Measurements from ENCODE around the gene UPB1.

Gene UPB1
- total RNA-seq = 0.06 to 1.9 (median 0.60) reads per million in 9 experiments

GRCh38 chr22:24494528-24495364, at the start of gene UPB1:
Gene UPB1 (plus strand): TSS chr22:24495332. CDS start chr22:24495404, 72 bp downstream.
- no peak for ATAC-seq (replicated peaks)

GRCh38 chr22:24445481-24446259, 49.5 kb upstream of the UPB1 start:
- no peaks in the 10 kb centered on the region for H3K9me3 Mint-ChIP-seq
- H3K4me1 Mint-ChIP-seq (ENCODE audit: low read depth in 2 of 2) = peaks cover 15 to 17% of the 10 kb centered on the region in 2 donors
- DNase-seq (no peak), ATAC-seq (replicated peaks) (no peak)
- no peaks in the 10 kb centered on the region for H3K27me3 Mint-ChIP-seq
- H3K36me3 Mint-ChIP-seq (ENCODE audit: insufficient read depth) = peaks cover 40% of the 10 kb centered on the region
- H3K4me3 Mint-ChIP-seq = no peak overlapping the region
- H3K27ac Mint-ChIP-seq = peak overlapping the region; percentile 16 to 31

More at GRCh38 chr22:24494528-24495364, at the start of gene UPB1:
- Mint-ChIP-seq H3K9me3 (no peaks in the 10 kb centered on the region), H3K4me3 (no peak within 1 kb of the TSS), H3K27me3 (no peaks in the 10 kb centered on the region), H3K27ac (no peak within 1 kb of the TSS), H3K4me1 (ENCODE audit: low read depth in 2 of 2) (peaks cover 0 to 4% of the 10 kb centered on the region in 2 donors), H3K36me3 (ENCODE audit: insufficient read depth) (no peaks in the 10 kb centered on the region)
- no peak for DNase-seq

- DNase-seq (no peak), ATAC-seq (replicated peaks) (no peak)
- H3K4me3 Mint-ChIP-seq = no peak overlapping the region
- peaks cover 10 to 11% of the 10 kb centered on the region in 2 donors for H3K4me1 Mint-ChIP-seq (ENCODE audit: low read depth in 2 of 2)
- peak overlapping the region in 1 of 2 donors; percentile 31 for H3K27ac Mint-ChIP-seq
- no peaks in the 10 kb centered on the region for H3K9me3 Mint-ChIP-seq
- no peaks in the 10 kb centered on the region for H3K27me3 Mint-ChIP-seq
- peaks cover 38% of the 10 kb centered on the region for H3K36me3 Mint-ChIP-seq (ENCODE audit: insufficient read depth)
Observed at GRCh38 chr22:24446260-24446611, 48.9 kb upstream of the UPB1 start.

- Mint-ChIP-seq H3K4me1 (ENCODE audit: low read depth in 2 of 2) (peaks cover 4 to 6% of the 10 kb centered on the region in 2 donors), H3K27ac (no peak overlapping the region), H3K27me3 (no peaks in the 10 kb centered on the region), H3K4me3 (no peak overlapping the region), H3K36me3 (ENCODE audit: insufficient read depth) (peaks cover 4% of the 10 kb centered on the region), H3K9me3 (no peaks in the 10 kb centered on the region)
- DNase-seq = no peak
- ATAC-seq (replicated peaks) = no peak
Observed at GRCh38 chr22:24450610-24451009, 44.5 kb upstream of the UPB1 start.

DNA sequence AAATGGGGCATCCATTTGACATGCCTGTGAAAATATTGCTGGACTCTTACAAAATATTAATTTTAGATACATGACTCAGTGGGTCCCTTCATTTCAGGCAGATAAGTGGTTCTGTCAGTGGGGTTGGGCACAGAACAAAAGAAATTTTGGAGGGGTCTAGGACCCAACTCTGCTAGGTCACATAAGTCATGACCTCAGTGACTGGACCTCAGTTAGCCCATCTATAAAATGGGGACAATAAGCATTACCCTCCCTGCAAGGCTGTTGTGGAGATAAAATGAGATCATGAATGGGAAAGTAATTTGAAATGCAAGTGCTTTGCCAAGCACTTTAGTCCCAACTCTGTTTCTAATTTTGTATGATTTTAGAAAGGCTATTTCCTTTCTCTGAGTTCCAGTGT, 44.0 kb upstream of the UPB1 start:
- H3K9me3 Mint-ChIP-seq = no peaks in the 10 kb centered on the region
- no peaks in the 10 kb centered on the region for H3K36me3 Mint-ChIP-seq (ENCODE audit: insufficient read depth)
- no peaks in the 10 kb centered on the region for H3K27me3 Mint-ChIP-seq
- H3K4me1 Mint-ChIP-seq (ENCODE audit: low read depth in 2 of 2) = peaks cover 4 to 6% of the 10 kb centered on the region in 2 donors
- ATAC-seq (replicated peaks) = no peak
- no peak overlapping the region for H3K27ac Mint-ChIP-seq
- DNase-seq = no peak
- no peak overlapping the region for H3K4me3 Mint-ChIP-seq

DNA sequence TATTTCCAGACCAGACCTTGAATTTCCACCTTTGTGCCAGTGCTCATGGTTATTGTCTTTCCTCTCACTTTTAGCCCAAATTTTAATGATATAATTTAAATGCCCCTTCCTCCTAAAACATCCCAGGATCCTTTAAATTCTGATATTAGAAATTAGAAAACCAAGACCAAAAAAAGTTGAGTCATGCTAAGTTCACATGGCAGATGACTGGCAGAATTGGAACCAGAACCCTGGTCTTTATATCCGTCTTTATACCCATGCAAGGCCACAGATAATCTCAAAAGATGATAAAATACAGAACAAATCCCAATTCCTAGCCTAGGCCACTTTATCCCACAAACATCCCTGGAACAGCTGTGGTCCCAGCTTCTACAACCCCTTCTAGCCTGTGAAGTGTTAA, 41.3 kb upstream of the UPB1 start:
- H3K36me3 Mint-ChIP-seq (ENCODE audit: insufficient read depth) = no peaks in the 10 kb centered on the region
- H3K27me3 Mint-ChIP-seq = no peaks in the 10 kb centered on the region
- no peak overlapping the region for H3K4me3 Mint-ChIP-seq
- DNase-seq = no peak
- H3K27ac Mint-ChIP-seq = no peak overlapping the region
- H3K4me1 Mint-ChIP-seq (ENCODE audit: low read depth in 2 of 2) = peaks cover 0 to 3% of the 10 kb centered on the region in 2 donors
- ATAC-seq (replicated peaks) = no peak
- no peaks in the 10 kb centered on the region for H3K9me3 Mint-ChIP-seq

DNA sequence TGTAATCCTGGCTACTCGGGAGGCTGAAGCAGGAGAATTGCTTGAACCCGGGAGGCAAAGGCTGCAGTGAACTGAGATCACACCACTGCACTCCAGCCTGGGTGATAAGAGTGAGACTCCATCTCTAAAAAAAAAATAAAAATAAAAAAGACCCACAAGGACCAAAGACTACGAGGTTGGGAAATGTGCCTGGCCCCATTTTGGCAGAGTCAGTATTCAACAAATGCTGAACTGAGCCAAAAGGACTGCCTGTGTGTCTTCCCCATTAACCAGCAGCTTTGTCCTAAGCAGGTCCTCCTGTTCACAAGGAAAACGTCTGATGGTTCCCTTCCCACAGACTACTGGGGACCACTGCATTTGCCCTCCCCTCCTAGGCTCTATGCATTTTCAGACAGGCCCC, 40.1 kb upstream of the UPB1 start:
- Mint-ChIP-seq H3K4me1 (ENCODE audit: low read depth in 2 of 2) (no peaks in the 10 kb centered on the region), H3K4me3 (no peak overlapping the region), H3K9me3 (no peaks in the 10 kb centered on the region), H3K27me3 (no peaks in the 10 kb centered on the region), H3K27ac (no peak overlapping the region), H3K36me3 (ENCODE audit: insufficient read depth) (no peaks in the 10 kb centered on the region)
- DNase-seq (no peak), ATAC-seq (replicated peaks) (no peak)

DNA sequence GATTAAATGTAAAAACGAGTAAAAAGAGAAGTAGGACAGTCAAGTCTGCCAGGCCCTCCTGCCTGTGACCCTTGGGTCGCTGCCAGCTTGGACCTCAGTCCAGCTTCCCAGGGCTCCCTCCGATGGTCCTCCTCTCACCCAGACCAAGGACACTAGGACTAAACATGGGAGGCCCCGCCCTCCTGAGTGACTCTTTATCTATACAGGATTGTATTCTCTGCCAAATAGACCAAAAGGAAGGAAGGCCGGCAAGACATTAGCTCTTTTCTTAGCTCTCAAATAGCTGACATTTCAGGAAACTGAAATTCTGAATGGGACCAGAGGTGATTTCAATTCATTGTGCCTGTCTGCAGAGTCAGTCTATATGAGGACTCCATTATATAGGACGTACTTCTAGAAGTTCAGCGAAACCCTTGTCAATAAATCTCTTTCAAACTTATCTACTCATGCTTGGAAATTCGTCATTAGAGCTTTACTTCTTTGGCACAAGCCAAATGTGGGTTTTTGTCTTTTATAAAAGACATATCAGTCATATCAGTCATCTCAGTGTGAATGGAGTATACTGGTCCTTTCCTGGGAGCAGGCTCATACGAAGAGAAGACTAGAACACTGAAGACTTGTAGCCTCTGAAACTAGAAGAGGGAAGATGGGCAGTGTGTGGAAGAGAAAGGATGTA, 39.2 kb upstream of the UPB1 start:
- H3K4me1 Mint-ChIP-seq (ENCODE audit: low read depth in 2 of 2) = no peaks in the 10 kb centered on the region

GRCh38 chr22:24457894-24458420, 37.2 kb upstream of the UPB1 start:
- Mint-ChIP-seq H3K36me3 (ENCODE audit: insufficient read depth) (no peaks in the 10 kb centered on the region), H3K27ac (no peak overlapping the region), H3K27me3 (no peaks in the 10 kb centered on the region), H3K4me1 (ENCODE audit: low read depth in 2 of 2) (no peaks in the 10 kb centered on the region), H3K9me3 (no peaks in the 10 kb centered on the region), H3K4me3 (no peak overlapping the region)
- no peak for DNase-seq
- ATAC-seq (replicated peaks) = no peak

More for the DNA sequence above, 39.2 kb upstream of the UPB1 start:
- Mint-ChIP-seq H3K36me3 (ENCODE audit: insufficient read depth) (no peaks in the 10 kb centered on the region), H3K27me3 (no peaks in the 10 kb centered on the region), H3K4me3 (no peak overlapping the region), H3K27ac (peak overlapping the region in 1 of 2 donors; percentile 44), H3K9me3 (no peaks in the 10 kb centered on the region)
- DNase-seq = no peak
- ATAC-seq (replicated peaks) = no peak

DNA sequence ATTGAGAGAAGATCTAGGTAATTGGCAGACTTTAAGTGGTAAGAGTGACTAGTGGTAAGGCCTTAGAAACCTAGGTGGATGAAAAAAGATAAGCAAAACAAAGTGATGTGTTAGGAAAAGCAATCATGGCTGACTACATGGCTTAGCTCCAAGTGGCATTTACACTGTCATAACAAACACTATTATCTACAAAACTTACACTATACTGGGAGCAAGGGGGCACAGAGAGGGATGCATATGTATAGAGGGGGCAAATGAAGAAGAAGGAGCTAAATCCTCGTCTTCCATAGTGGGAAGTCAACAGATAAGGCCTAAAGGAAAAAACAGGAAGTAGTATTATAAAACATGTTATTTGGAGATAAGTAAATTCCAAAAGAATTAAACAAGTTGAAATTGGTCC, 35.2 kb upstream of the UPB1 start:
- no peak overlapping the region for H3K27ac Mint-ChIP-seq
- H3K9me3 Mint-ChIP-seq = no peaks in the 10 kb centered on the region
- no peaks in the 10 kb centered on the region for H3K27me3 Mint-ChIP-seq
- ATAC-seq (replicated peaks) = no peak
- H3K36me3 Mint-ChIP-seq (ENCODE audit: insufficient read depth) = no peaks in the 10 kb centered on the region
- no peaks in the 10 kb centered on the region for H3K4me1 Mint-ChIP-seq (ENCODE audit: low read depth in 2 of 2)
- H3K4me3 Mint-ChIP-seq = no peak overlapping the region
- no peak for DNase-seq

DNA sequence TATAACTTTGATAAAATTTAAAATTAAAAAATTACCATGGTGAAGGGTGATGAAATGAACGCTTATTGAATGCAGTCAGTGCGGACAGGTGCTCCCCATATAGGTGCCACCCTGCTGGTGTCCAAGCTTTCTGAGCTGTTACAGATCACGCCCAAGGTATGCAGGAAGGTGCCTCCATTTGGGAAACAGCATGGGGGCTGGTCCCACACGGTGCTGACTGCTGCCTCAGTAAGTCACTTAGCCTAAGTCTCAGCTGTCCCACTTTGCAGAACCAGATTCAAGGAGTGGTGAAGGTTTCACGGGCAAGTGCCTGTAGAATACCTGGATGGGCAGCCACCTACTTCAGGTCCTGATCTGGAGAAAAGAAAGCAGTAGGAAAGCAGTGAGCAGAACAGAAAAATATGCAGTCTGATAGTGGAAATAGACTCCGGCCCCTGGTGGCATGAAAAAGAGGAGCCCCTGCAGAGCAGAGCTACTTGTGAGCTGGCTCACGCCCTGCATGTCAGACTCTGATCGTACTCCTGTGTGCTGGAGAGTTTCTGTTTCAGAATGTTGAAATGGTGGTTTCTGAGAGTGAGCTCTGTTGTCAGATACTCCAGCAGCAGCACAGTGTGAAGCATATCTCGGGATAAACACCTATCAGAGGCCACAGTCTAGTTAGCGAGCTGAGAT, 34.6 kb upstream of the UPB1 start:
- Mint-ChIP-seq H3K4me3 (no peak overlapping the region), H3K9me3 (no peaks in the 10 kb centered on the region), H3K36me3 (ENCODE audit: insufficient read depth) (no peaks in the 10 kb centered on the region), H3K27ac (peak overlapping the region in 1 of 2 donors; percentile 65), H3K4me1 (ENCODE audit: low read depth in 2 of 2) (no peaks in the 10 kb centered on the region), H3K27me3 (no peaks in the 10 kb centered on the region)
- no peak for DNase-seq
- ATAC-seq (replicated peaks) = no peak

- H3K27me3 Mint-ChIP-seq = no peaks in the 10 kb centered on the region
- H3K4me1 Mint-ChIP-seq (ENCODE audit: low read depth in 2 of 2) = no peaks in the 10 kb centered on the region
- H3K27ac Mint-ChIP-seq = no peak overlapping the region
- H3K4me3 Mint-ChIP-seq = no peak overlapping the region
- no peak for DNase-seq
- H3K9me3 Mint-ChIP-seq = no peaks in the 10 kb centered on the region
- H3K36me3 Mint-ChIP-seq (ENCODE audit: insufficient read depth) = no peaks in the 10 kb centered on the region
- no peak for ATAC-seq (replicated peaks)
Observed at GRCh38 chr22:24463071-24463760, 31.9 kb upstream of the UPB1 start.

All from effector memory CD8-positive, alpha-beta T cell (primary cell).